Vagina (tissue), 2 donors: Measurements from ENCODE around the gene ATG3.

ENCODE experiments used
- CTCF ChIP-seq, 3 experiments: fragments of 450-650 bp in 2 of 3; fragments of 200-600 bp in 1 of 3; sonication (generic) in 1 of 3; IDR thresholded peaks; one replicate each; pipeline ENCODE4 v1.5.1; 2017 to 2019; ENCODE audit warnings: antibody characterized with exemption in 3 of 3, mild to moderate bottlenecking in 2 of 3, moderate library complexity in 2 of 3
- POLR2A ChIP-seq, 2 donors: fragments of 450-650 bp; IDR thresholded peaks; one replicate each; pipeline ENCODE4 v1.6.1; 2017; ENCODE audit warnings: antibody characterized with exemption in 2 of 2, mild to moderate bottlenecking in 2 of 2, moderate library complexity in 2 of 2
- POLR2AphosphoS5 ChIP-seq, 2 donors: sonication (generic); formaldehyde crosslinking; IDR thresholded peaks; one replicate each; pipeline ENCODE4 v1.9.0; 2017; ENCODE audit warnings: antibody characterized with exemption in 2 of 2, mild to moderate bottlenecking in 2 of 2, low read depth in 1 of 2; ENCODE audit not compliant: insufficient read depth in 1 of 2

GRCh38 chr3:112539825-112540650 is 21.7 kb downstream of the ATG3 start:
- TF ChIP-seq CTCF (IDR thresholded peaks at IDR 0.05), result no peak
- no peak for TF ChIP-seq POLR2A (IDR thresholded peaks at IDR 0.05)
- TF ChIP-seq POLR2AphosphoS5 (IDR thresholded peaks at IDR 0.05; ENCODE audit: insufficient read depth in 1 of 2, low read depth in 1 of 2), result no peak
